Choroid plexus epithelial cell (primary cell): ENCODE data around the gene BCO1.

Source experiments
- DNase-seq: peaks from one replicate; pipeline ENCODE4 v3.0.0-alpha.2; 2010; ENCODE audit warnings: low read depth
- H3K4me3 ChIP-seq: 2 replicates; pipeline ENCODE4 v1.5.1; 2011; ENCODE audit warnings: low read depth, mild to moderate bottlenecking, control low read depth, low read length, moderate library complexity
- TF ChIP-seq, protein P1 (sequence below): conservative IDR thresholded peaks from 2 replicates; pipeline ENCODE4 v1.5.1; 2011; ENCODE audit warnings: low read depth, mild to moderate bottlenecking, control low read depth, inconsistent platforms, low read length, moderate library complexity

BCO1 gene

DNA sequence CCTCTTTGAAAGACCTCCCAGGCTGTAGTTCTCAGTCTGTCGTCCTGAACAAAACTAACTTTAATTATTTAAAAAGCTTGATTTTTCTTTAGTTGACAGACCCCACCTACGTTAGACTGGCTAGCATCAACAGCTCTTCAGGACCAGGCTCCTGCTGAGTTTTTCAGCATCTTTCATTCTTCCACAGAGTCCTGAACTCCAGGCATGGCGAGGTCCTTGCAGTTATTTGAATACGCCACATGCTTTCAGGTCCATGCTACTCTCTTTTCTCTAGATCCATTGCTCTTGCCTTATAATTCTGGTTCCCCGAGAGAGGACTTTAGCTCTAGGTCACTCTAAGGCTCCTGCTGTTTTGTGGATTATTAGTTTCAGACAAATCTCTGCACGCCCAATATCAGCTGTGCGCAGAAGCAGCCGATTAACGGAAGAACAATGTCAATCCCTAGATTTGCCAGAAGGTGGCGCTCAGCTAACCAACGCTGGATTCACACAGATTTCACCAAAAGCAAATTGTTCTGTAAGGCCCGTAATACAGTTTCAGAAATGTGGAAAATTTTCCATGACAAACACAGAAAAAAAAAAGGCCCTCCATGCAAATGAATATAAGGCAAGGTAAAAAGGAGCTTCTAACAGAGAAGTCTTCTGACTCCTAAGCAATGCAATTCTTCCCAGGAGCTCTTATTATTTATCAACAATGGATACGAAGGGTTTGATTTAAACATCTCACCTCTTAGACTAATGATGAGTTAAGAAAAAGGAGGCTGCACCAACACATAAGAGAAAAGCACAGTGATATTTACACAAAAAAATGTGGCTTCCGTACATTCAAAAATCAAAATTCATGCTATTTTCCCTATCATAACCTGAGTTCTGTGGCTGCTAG lies 33.5 kb upstream of the BCO1 start:
- H3K4me3 ChIP-seq, result no peak overlapping the region
- TF ChIP-seq, protein P1, sequence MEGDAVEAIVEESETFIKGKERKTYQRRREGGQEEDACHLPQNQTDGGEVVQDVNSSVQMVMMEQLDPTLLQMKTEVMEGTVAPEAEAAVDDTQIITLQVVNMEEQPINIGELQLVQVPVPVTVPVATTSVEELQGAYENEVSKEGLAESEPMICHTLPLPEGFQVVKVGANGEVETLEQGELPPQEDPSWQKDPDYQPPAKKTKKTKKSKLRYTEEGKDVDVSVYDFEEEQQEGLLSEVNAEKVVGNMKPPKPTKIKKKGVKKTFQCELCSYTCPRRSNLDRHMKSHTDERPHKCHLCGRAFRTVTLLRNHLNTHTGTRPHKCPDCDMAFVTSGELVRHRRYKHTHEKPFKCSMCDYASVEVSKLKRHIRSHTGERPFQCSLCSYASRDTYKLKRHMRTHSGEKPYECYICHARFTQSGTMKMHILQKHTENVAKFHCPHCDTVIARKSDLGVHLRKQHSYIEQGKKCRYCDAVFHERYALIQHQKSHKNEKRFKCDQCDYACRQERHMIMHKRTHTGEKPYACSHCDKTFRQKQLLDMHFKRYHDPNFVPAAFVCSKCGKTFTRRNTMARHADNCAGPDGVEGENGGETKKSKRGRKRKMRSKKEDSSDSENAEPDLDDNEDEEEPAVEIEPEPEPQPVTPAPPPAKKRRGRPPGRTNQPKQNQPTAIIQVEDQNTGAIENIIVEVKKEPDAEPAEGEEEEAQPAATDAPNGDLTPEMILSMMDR, result peak; percentile 89
- DNase-seq, result peak; percentile 83

- H3K4me3 ChIP-seq, result no peak overlapping the region
- DNase-seq, result no peak
- TF ChIP-seq, protein P1, result no peak
These were observed 31.4 kb upstream of the BCO1 start for GRCh38 chr16:81207076-81207475.

GRCh38 chr16:81210807-81211206 lies 27.7 kb upstream of the BCO1 start:
- no peak for DNase-seq
- TF ChIP-seq, protein P1, result no peak
- no peak overlapping the region for H3K4me3 ChIP-seq

GRCh38 chr16:81212830-81213465 lies 25.5 kb upstream of the BCO1 start:
- H3K4me3 ChIP-seq, result no peak overlapping the region
- TF ChIP-seq, protein P1, result no peak
- DNase-seq, result no peak

DNA sequence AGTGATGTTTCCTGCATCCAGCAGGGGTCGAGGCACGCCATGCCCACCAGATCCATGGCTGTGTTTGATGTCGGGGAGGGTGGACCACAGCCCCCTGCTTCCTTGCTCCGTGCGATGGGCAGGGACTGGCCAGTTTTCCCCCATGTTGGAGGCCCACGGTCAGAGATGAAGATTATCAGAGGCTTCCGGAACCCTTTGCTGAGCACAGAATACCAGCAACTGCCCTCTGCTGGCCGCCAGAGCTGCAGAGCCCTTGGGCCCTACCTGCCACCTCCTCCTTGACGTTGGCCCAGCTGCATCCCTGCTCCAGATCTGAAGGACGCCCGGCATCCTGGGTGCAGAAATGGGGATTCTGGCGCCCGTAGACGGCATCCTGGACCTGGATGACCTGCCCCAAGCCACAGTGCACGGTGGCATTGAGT lies 23.7 kb upstream of the BCO1 start:
- peak; percentile 42 for DNase-seq
- TF ChIP-seq, protein P1, result peak; percentile 74
- no peak overlapping the region for H3K4me3 ChIP-seq

DNA sequence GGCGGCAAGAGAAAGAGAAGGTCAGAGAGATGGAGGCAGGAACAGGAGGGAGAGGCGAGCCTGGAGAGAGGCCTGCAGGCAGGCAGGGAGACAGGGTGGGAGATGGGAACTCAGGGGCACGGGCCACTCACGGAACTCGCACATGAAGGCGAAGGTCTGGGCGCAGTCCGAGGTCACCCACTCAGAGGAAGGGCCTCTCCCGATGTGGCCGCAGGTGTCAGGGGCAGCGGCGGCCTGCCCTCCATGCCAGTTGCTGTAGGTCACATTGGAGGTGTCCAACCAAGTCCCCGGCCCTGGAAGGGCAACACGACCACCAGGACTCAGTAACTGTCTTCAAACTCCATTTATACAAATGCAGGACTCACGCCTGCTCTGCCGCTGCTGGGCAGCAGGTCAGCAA lies 22.4 kb upstream of the BCO1 start:
- no peak overlapping the region for H3K4me3 ChIP-seq
- TF ChIP-seq, protein P1, result no peak
- DNase-seq, result no peak
